ENCODE measurements around the gene ARHGEF1.
"Not testable (repeated sequence)": the region's sequence is repeated elsewhere in the genome, so short reads cannot be mapped to it uniquely, and the experiment has no call there.

The ARHGEF1 gene

GRCh38 chr19:41862445-41862986 lies 20.5 kb upstream of the ARHGEF1 start:
- no peak for DNase-seq

GRCh38 chr19:41863209-41863931 lies 19.6 kb upstream of the ARHGEF1 start:
- DNase-seq, result no peak

- no peak for DNase-seq
These were observed 18.6 kb upstream of the ARHGEF1 start for GRCh38 chr19:41864374-41864773.

GRCh38 chr19:41866284-41866683 lies 16.7 kb upstream of the ARHGEF1 start:
- DNase-seq, result no peak

- peak; percentile 75 for DNase-seq
These were observed 14.6 kb upstream of the ARHGEF1 start for GRCh38 chr19:41868120-41868988.

GRCh38 chr19:41868989-41869300 lies 14.0 kb upstream of the ARHGEF1 start:
- no peak for DNase-seq

- no peak for DNase-seq
These were observed 13.5 kb upstream of the ARHGEF1 start for GRCh38 chr19:41869374-41869955.

GRCh38 chr19:41870401-41870873 lies 12.5 kb upstream of the ARHGEF1 start:
- no peak for DNase-seq

GRCh38 chr19:41871573-41872383 lies 11.2 kb upstream of the ARHGEF1 start:
- DNase-seq, result no peak

- no peak for DNase-seq
These were observed 10.6 kb upstream of the ARHGEF1 start for GRCh38 chr19:41872384-41872774.

- peak; percentile 56 for DNase-seq
These were observed 10.0 kb upstream of the ARHGEF1 start for GRCh38 chr19:41872775-41873647.

- DNase-seq, result not testable (repeated sequence)
These were observed 7.0 kb upstream of the ARHGEF1 start for GRCh38 chr19:41875973-41876372.

- no peak for DNase-seq
These were observed 5.8 kb upstream of the ARHGEF1 start, which contains the start of gene CD79A for GRCh38 chr19:41876847-41877832. CD79A (plus strand) TSS chr19:41877279; CDS start chr19:41877305, 26 bp downstream.

GRCh38 chr19:41877916-41878905 lies 4.8 kb upstream of the ARHGEF1 start:
- DNase-seq, result no peak

- DNase-seq, result no peak
These were observed 3.9 kb upstream of the ARHGEF1 start for GRCh38 chr19:41879080-41879479.

GRCh38 chr19:41879670-41880328 lies 3.2 kb upstream of the ARHGEF1 start:
- DNase-seq, result no peak

- no peak for DNase-seq
These were observed 2.7 kb upstream of the ARHGEF1 start for GRCh38 chr19:41880329-41880708.

GRCh38 chr19:41883463-41883820 lies 458 bp downstream of the ARHGEF1 start:
- no peak for DNase-seq

All from NCI-H2029 (cell line).